Stomach (tissue), 9 donors: ENCODE measurements around the gene SLC2A8. TPM values are rescaled to one million over a fixed set of nuclear protein-coding genes. Genes with fewer than 3 reads are reported as not detected.
A peak's percentile ranks its signal among the peaks of the same experiment; 100 is the strongest.

Source experiments
- DNase-seq, 2 donors: peaks; one replicate each; pipeline versions ENCODE4 v3.0.0 to v3.0.0-alpha.2; 2013 to 2019
- H3K27ac ChIP-seq, 5 donors: fragments of 200-600 bp in 4 of 5; sonication (generic) in 4 of 5; one replicate each; pipeline ENCODE4 v1.5.1; 2013 to 2019; ENCODE audit warnings: mild to moderate bottlenecking in 1 of 5, moderate library complexity in 1 of 5
- H3K27me3 ChIP-seq, 3 donors: fragments of 200-600 bp; sonication (generic); one replicate each; pipeline ENCODE4 v1.5.1; 2017 to 2019; ENCODE audit warnings: mixed run types in 1 of 3
- H3K36me3 ChIP-seq, 4 donors: fragments of 200-600 bp; sonication (generic); 1 replicate in 3 of 4; 2 replicates in 1 of 4; pipeline ENCODE4 v1.5.1; 2016 to 2019
- H3K4me1 ChIP-seq, 4 donors: fragments of 200-600 bp; sonication (generic); one replicate each; pipeline ENCODE4 v1.5.1; 2016 to 2019
- H3K4me3 ChIP-seq, 4 donors: fragments of 200-600 bp; sonication (generic) in 3 of 4; one replicate each; pipeline ENCODE4 v1.5.1; 2016 to 2019; ENCODE audit warnings: mild to moderate bottlenecking in 1 of 4
- H3K9me3 ChIP-seq, 4 donors: fragments of 200-600 bp; sonication (generic); one replicate each; pipeline ENCODE4 v1.5.1; 2016 to 2019
- EP300 ChIP-seq: sonication (generic); formaldehyde crosslinking; IDR thresholded peaks from one replicate; pipeline ENCODE4 v1.6.1; 2017; ENCODE audit warnings: antibody characterized with exemption
- POLR2A ChIP-seq, 4 donors: fragments of 450-650 bp; IDR thresholded peaks; one replicate each; pipeline ENCODE4 v1.6.1; 2016; ENCODE audit warnings: antibody characterized with exemption in 4 of 4, control low read depth in 2 of 4, mild to moderate bottlenecking in 1 of 4, moderate library complexity in 1 of 4
- POLR2AphosphoS5 ChIP-seq, 3 donors: sonication (generic); formaldehyde crosslinking; IDR thresholded peaks; one replicate each; pipeline ENCODE4 v1.6.1; 2016; ENCODE audit warnings: antibody characterized with exemption in 3 of 3
- WGBS, 5 donors: extraction: QIAGEN DNeasy Blood & Tissue Kit in 3 of 5; methylation state at CpG; one replicate each; pipeline versions ENCODE4 v1.1.5 to v1.1.7; 2013 to 2018; 5-methylcytosine and 5-hydroxymethylcytosine counted together
- intact Hi-C: fragments of 100-400 bp; cut with DNase I; formaldehyde crosslinking; loops from one replicate; pipeline ENCODE4 v1.15.1; 2023; ENCODE audit warnings: low total_unique reads
- polyA plus RNA-seq, 3 donors: library from polyadenylated mRNA; stranded (reverse); fragments of 200-250 nt; gene quantifications; one replicate each; pipeline ENCODE4 v1.2.3, GENCODE V29; 2013
- total RNA-seq, 5 donors: library from RNA; depleted of rRNA; stranded (reverse); fragments of >200 nt; gene quantifications; one replicate each; pipeline versions ENCODE4 v1.1.0 to v1.2.3, GENCODE V29; 2014 to 2016
- TF ChIP-seq, protein P1 (sequence below), 7 experiments: fragments of 450-650 bp in 4 of 7; fragments of 200-600 bp in 3 of 7; sonication (generic) in 3 of 7; IDR thresholded peaks; one replicate each; pipeline ENCODE4 v1.5.1; 2016 to 2019; ENCODE audit warnings: antibody characterized with exemption in 7 of 7, control low read depth in 2 of 7, mild to moderate bottlenecking in 1 of 7
- donor health status: healthy with polysubstance abuse.
- donor health status: Bipolar disorder and iron deficiency.
- donor health status: healthy.

The SLC2A8 gene
- total and polyA plus RNA-seq, 8 donors: 4.7 to 36.2 (median 18.0) TPM

DNA sequence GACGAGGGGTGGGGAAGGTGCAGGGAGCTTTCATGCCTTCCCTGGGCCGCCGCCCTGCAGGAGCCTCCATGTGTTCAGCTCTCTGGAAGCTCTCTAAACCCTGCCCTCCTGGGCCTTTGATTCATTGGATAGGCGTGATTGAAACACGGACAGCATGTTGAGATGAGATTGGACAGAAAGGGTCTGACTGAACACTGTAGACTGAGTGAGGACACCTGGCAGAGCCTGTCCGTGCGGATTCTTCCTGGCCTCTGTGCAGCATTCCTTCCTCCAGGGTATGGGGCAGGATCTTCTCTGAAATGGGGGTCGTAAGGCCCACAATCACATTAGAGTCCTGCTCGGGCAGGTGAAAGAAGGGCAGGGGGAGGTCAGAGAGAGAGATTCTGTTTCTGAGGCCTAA, 41.4 kb downstream of the SLC2A8 start:
- H3K36me3 ChIP-seq: peaks cover 91 to 100% (median 100%) of the 10 kb centered on the region in 4 donors
- H3K27ac ChIP-seq: no peak overlapping the region
- DNase-seq: no peak
- H3K4me1 ChIP-seq: no peaks in the 10 kb centered on the region
- H3K27me3 ChIP-seq: no peaks in the 10 kb centered on the region
- H3K9me3 ChIP-seq: no peaks in the 10 kb centered on the region
- WGBS, 5 donors: 94 to 96% (median 95%) methylated on average over 8 to 9 of the region's 9 CpGs
- no peak overlapping the region for H3K4me3 ChIP-seq
- intact Hi-C loops: no loop called here
- TF ChIP-seq EP300: no peak
- TF ChIP-seq POLR2AphosphoS5 (IDR thresholded peaks at IDR 0.05): no peak
- TF ChIP-seq, protein P1, sequence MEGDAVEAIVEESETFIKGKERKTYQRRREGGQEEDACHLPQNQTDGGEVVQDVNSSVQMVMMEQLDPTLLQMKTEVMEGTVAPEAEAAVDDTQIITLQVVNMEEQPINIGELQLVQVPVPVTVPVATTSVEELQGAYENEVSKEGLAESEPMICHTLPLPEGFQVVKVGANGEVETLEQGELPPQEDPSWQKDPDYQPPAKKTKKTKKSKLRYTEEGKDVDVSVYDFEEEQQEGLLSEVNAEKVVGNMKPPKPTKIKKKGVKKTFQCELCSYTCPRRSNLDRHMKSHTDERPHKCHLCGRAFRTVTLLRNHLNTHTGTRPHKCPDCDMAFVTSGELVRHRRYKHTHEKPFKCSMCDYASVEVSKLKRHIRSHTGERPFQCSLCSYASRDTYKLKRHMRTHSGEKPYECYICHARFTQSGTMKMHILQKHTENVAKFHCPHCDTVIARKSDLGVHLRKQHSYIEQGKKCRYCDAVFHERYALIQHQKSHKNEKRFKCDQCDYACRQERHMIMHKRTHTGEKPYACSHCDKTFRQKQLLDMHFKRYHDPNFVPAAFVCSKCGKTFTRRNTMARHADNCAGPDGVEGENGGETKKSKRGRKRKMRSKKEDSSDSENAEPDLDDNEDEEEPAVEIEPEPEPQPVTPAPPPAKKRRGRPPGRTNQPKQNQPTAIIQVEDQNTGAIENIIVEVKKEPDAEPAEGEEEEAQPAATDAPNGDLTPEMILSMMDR (IDR thresholded peaks at IDR 0.05): no peak
- no peak for TF ChIP-seq POLR2A (IDR thresholded peaks at IDR 0.05)

- DNase-seq: no peak
- 85 to 96% (median 90%) methylated on average over 17 of the region's 17 CpGs for WGBS, 5 donors
- Histone ChIP-seq H3K27me3 (no peaks in the 10 kb centered on the region), H3K27ac (peak overlapping the region in 1 of 5 donors; percentile 34), H3K4me3 (no peak overlapping the region), H3K36me3 (peaks cover 87 to 100% (median 99%) of the 10 kb centered on the region in 4 donors), H3K4me1 (peaks cover 11 to 28% (median 14%) of the 10 kb centered on the region in 4 donors), H3K9me3 (peaks cover 0 to 8% (median 0%) of the 10 kb centered on the region in 4 donors)
- no peak for TF ChIP-seq POLR2A (IDR thresholded peaks at IDR 0.05)
- TF ChIP-seq POLR2AphosphoS5 (IDR thresholded peaks at IDR 0.05): no peak
- TF ChIP-seq, protein P1 (IDR thresholded peaks at IDR 0.05): no peak
- no peak for TF ChIP-seq EP300
- intact Hi-C loops: no loop called here
Measured at GRCh38 chr9:127444283-127444920, 47.4 kb downstream of the SLC2A8 start.

GRCh38 chr9:127444921-127445850, 48.2 kb downstream of the SLC2A8 start:
- DNase-seq: no peak
- intact Hi-C loops: no loop called here

GRCh38 chr9:127445851-127446712, 49.1 kb downstream of the SLC2A8 start:
- DNase-seq: no peak
- Histone ChIP-seq H3K36me3 (peaks cover 76 to 88% (median 87%) of the 10 kb centered on the region in 4 donors), H3K27ac (peak overlapping the region in 1 of 5 donors; percentile 31), H3K9me3 (peaks cover 0 to 8% (median 0%) of the 10 kb centered on the region in 4 donors), H3K27me3 (no peaks in the 10 kb centered on the region), H3K4me3 (no peak overlapping the region), H3K4me1 (peaks cover 20 to 40% (median 25%) of the 10 kb centered on the region in 4 donors)
- WGBS, 5 donors: 85 to 90% (median 88%) methylated on average over 4 of the region's 4 CpGs
- no peak for TF ChIP-seq POLR2A (IDR thresholded peaks at IDR 0.05)
- no peak for TF ChIP-seq POLR2AphosphoS5 (IDR thresholded peaks at IDR 0.05)
- TF ChIP-seq, protein P1 (IDR thresholded peaks at IDR 0.05): no peak
- TF ChIP-seq EP300: no peak
- intact Hi-C loops: no loop called here

More at GRCh38 chr9:127444921-127445850, 48.2 kb downstream of the SLC2A8 start:
- WGBS, 5 donors: 90 to 95% (median 95%) methylated on average over 15 of the region's 15 CpGs
- TF ChIP-seq POLR2AphosphoS5 (IDR thresholded peaks at IDR 0.05) (peak in 1 of 3 donors; percentile 2), EP300 (no peak)
- Histone ChIP-seq H3K36me3 (peaks cover 84 to 97% (median 96%) of the 10 kb centered on the region in 4 donors), H3K27ac (peak overlapping the region in 1 of 5 donors; percentile 31), H3K4me3 (no peak overlapping the region), H3K4me1 (peaks cover 19 to 36% (median 22%) of the 10 kb centered on the region in 4 donors), H3K9me3 (peaks cover 0 to 8% (median 0%) of the 10 kb centered on the region in 4 donors), H3K27me3 (no peaks in the 10 kb centered on the region)
